Hippocampal formation (tissue), 2 donors: ENCODE data around the gene NDRG3.
A peak's percentile ranks its signal among the peaks of the same experiment; 100 is the strongest.
"Not testable (repeated sequence)": the region's sequence is repeated elsewhere in the genome, so short reads cannot be mapped to it uniquely, and the experiment has no call there.

Experiments
- DNase-seq, 2 donors: peaks; one replicate each; lab custom pipeline; 2025; lab: John Stamatoyannopoulos, UW

The NDRG3 gene

GRCh38 chr20:36760647-36761046 lies 14.8 kb upstream of the NDRG3 start:
- no peak for DNase-seq

DNA sequence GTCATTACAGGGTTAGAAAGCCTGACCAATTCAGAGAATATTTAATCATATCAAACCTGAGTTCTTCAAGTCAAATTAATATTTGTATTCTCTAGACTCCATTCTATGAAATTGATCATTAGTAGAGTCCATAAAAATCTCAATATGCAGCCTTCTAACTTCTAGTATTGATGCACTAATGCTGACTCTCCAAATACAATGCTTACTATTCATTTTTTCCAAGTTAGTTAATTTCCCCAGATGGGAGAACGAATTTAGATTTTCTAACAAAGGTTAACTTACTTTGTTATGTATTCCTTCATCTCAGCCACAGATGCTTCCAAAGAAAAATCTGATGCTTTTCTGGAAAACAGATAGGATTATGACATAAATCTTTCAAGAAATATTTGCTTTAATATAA lies 12.4 kb upstream of the NDRG3 start:
- DNase-seq, result no peak

- DNase-seq, result no peak
These were observed 10.6 kb upstream of the NDRG3 start for GRCh38 chr20:36756496-36756895.

GRCh38 chr20:36754656-36755222 lies 8.8 kb upstream of the NDRG3 start:
- peak; percentile 16 to 75 for DNase-seq

GRCh38 chr20:36752582-36752981 lies 6.7 kb upstream of the NDRG3 start:
- DNase-seq, result no peak

DNA sequence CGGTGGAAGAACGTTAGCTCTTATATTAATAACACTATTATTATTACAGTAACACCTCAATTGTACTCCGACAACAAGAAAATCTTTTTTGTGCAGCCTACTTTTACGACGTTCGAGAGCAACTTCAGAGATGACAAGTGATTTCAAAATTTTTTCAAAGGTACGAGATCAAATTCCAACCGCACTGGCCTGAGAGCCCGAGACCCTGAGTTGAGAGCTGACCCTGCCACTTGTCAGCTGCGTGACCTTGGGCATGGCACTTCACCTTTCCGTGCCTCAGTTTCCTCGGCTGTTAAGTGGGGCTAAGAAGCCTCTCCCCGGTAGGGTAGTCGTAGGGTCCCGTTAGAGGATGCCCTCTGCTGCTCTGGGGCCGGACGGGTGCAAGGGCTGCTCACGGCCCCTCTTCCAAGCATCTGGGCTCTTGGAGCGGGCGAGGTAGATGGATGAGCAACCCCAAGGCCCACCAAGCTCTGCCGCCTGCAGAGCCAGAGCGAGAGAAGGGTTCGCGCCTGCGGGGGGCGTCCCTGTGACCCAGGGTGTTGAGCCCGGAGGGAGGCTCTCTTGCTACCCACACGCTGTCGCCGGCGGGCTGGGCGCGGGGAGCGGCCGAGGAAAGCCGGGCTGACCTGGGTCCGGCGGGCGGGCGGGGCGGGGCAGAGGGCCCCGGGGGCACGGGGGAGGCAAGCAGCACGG lies 510 bp downstream of the NDRG3 start:
- DNase-seq, result no peak

DNA sequence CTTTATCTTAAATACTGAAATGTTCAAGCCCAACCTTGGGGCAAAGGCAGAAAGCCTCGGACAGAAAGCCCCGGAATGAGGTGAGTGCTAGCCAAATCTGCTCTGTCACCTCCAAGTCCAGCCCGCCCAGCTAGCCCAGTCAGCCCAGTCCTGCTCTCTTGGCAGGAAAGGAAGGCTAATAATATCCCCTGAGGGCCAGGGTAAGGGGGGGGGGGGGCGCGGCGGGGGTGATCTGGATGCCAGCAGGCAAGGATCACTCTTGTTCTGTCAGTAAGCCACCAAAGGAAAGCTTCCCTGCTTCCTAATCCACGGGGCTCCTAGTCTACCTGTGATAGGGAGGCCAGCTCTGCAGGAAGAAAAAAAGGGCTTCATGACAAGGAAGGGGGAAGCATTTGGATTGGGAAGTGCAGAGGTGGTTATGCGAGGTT lies 1.1 kb downstream of the NDRG3 start:
- DNase-seq, result no peak

DNA sequence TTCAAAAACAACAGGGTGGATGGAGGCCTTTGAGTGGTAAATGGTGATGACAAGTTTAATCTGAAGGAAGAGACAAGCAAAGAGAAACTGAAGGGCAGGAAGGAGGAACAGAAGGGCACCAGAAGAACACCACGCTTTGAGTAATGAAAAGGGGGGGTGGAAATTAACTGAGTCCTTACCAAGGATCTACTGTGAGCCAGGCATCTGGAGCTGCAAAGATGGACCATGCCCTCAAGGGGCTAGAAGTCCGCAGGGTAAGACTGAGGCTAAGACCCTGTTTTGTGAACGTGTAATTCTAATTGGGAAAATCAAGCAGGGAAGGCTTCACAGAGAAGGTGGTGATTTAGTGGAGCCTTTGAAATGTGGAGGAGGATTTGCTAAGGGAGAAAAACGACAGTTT lies 1.6 kb downstream of the NDRG3 start:
- no peak for DNase-seq

DNA sequence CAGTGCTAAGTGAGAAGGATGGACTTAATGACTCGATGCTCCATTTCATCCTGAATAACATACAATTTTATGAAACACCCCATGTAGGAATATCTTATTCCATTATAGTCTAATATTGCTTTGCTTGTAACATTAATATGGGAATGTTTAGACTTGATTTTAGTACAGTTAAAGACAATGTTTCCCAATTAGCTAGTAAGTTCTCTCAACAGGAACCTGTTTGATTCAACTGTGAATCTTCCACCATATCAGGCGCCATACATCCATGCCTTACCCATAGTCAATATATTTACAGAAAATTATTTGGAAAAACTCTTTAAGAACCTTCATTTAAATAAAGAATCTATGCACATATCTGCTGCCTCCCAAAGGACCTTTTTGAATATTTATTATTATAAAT lies 3.3 kb downstream of the NDRG3 start:
- no peak for DNase-seq

DNA sequence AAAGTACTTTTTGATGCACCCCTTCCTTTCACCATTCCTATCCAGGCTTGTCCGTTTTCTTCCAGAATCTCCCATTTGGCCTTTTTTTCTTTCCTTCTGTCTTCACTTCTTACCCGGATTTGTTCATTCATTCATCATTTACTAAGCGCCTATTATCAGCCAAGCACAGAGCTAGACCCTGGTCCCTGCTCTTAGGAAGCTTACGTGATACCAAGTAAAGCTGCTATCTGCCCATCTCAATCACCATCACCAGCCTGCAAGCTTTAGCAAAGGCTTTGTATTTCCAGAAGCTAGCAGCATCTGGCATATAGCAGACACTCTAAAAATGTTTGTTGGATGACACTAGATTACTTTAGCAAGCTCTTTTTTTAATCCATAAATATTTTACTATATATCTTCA lies 4.8 kb downstream of the NDRG3 start:
- DNase-seq, result no peak

GRCh38 chr20:36737183-36737499 lies 8.7 kb downstream of the NDRG3 start:
- DNase-seq, result no peak

GRCh38 chr20:36736451-36737182 lies 9.3 kb downstream of the NDRG3 start:
- DNase-seq, result no peak

DNA sequence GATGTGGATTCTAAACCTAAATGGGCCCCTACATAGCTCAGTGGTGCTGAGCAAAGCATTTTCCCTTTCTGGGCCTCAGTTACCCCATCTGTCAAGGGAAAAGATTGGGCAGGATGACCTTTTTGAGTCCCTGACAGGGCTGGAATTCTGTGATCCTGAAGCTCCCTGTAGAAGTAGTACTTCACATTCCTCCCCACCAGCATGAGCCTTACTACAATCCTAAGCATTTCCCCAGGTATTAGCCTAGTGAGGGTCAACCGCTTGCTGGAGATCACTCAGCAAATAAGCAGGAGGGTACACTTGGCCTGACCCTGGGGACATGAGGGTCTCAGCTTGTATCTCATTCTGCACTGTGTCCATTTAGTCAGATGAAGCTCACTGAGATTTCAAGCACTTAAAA lies 13.4 kb downstream of the NDRG3 start:
- DNase-seq, result no peak

GRCh38 chr20:36728986-36729385 lies 16.9 kb downstream of the NDRG3 start:
- no peak for DNase-seq

GRCh38 chr20:36726168-36726567 lies 19.7 kb downstream of the NDRG3 start:
- DNase-seq, result no peak

DNA sequence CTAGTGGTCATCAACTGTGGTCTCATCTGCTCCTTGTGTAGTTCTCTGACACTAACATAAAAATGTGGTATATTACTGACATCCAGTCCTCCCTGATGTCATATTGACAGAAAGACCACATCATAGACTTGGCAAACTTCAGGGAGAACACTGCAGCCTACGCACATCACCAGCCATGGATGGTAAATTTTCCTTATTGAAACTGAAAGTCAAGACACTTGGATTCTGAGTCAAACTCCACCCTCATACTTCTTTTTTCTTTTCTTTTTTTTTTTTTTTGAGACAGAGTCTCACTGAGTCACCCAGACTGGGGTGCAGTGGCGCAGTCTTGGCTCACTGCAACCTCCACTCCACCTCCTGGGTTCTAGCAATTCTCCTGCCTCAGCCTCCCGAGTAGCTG lies 25.4 kb downstream of the NDRG3 start:
- no peak for DNase-seq

DNA sequence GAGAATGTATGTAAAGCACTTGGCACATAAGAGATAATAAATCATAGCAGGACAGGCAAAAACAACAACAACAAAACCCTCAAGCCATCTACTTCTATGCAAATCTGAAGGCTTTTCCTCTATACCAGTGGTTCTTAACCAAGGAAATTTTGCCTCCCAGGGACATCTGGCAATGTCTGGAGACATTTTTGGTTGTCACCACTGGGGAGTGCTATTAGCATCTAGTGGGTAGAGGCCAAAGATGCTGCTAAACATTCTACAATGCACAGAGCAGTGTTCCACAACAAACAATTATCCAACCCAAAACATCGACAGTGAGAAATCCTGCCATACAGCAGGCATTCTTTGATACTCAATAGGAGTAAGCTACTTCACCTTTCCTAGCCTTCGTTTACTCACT lies 28.2 kb downstream of the NDRG3 start:
- peak in 1 of 2 donors; percentile 6 for DNase-seq

GRCh38 chr20:36717021-36717420 lies 28.9 kb downstream of the NDRG3 start:
- no peak for DNase-seq

DNA sequence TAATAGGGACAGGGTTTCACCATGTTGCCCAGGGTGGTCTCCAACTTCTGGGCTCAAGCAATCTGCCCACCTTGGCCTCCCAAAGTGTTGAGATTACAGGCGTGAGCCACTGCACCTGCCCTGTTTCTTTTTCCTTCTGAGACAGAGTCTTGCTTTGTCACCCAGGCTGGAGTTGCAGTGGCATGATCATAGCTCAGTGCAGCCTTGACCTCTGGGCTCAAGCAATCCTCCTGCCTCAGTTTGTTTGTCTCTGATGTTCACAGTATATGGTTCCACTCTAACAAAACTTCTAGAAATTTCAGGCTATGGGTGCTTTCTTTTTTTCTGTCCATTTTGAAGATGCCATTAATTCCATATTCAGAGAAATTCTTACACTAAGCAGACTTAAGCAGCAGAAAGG lies 33.1 kb downstream of the NDRG3 start:
- no peak for DNase-seq

DNA sequence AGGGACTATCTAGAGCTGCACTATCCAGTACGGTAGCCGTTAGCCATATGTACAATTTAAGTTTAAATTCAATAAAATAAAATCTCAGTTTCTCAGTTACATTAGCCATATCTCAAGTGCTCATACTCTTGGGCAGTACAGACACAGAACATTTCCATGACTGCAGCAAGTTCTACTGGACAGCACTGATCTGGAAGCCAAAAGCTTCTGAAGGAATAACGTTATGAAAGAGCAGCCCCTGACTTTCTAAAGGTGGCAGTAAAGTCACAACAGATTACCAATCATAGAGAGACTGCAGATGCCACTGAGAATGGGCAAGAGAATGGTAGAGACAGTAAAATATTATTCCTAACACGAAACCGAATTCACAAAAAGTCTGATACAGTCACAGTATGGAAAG lies 36.8 kb downstream of the NDRG3 start:
- DNase-seq, result no peak

DNA sequence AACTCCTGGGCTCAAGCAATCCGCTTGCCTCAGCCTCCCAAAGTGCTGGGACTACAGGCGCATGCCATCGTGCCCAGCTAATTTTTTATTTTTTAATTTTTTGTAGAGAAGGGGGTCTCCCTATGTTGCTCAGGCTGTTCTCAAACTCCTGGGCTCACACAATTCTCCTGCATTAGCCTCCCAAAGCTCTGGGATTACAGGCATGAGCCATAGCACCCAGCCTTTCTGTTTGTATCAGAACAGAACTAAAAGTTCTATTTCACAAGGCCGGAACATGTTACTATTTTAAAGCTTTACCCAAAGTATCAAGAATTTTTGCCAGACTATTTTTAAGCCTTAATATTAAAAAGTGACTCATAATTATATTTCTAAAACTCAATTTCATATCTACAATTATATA lies 42.4 kb downstream of the NDRG3 start:
- no peak for DNase-seq

- no peak for DNase-seq
These were observed 45.5 kb downstream of the NDRG3 start for GRCh38 chr20:36700438-36700837.

DNA sequence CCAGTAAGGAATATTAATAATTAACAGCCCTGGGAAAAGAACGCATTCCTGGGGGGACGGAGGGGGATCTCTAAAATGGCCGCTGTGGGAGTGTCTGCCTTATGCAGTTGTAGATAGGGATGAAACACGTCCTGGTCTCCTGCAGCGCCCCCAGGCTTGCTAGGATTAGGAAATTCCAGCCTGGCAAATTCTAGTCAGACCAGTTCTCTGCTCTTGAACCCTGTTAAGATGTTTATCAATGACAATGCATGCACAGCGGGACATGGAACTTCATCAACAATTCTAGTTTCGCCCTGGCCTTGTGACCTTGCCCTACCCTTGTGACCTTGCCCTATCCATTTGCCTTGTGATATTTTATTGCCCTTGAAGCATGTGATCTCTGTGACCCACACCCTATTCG lies 50.4 kb downstream of the NDRG3 start:
- DNase-seq, result not testable (repeated sequence)

GRCh38 chr20:36688630-36689029 lies 57.3 kb downstream of the NDRG3 start:
- no peak for DNase-seq
